PFSK-1 (cell line): Measurements from ENCODE around the gene GALNT18.

Experiments used
- FOXP2 ChIP-seq: optimal IDR thresholded peaks from 2 replicates; pipeline ENCODE3; 2011; ENCODE audit warnings: borderline replicate concordance, control low read depth, inconsistent platforms; ENCODE audit not compliant: insufficient read depth; ENCODE audit errors: extremely low read length, extremely low read depth
- POLR2AphosphoS5 ChIP-seq: IDR thresholded peaks from 2 replicates; pipeline ENCODE4 v1.6.1; 2012; ENCODE audit warnings: low read depth, mild to moderate bottlenecking, control low read depth, low read length, moderate library complexity
- SIN3A ChIP-seq: IDR thresholded peaks from 2 replicates; pipeline ENCODE4 v1.6.1; 2012; ENCODE audit warnings: mild to moderate bottlenecking, low read length, moderate library complexity, borderline replicate concordance; ENCODE audit not compliant: insufficient read depth
- TAF1 ChIP-seq: IDR thresholded peaks from 2 replicates; pipeline ENCODE4 v1.6.1; 2012; ENCODE audit warnings: low read length, control low read depth, borderline replicate concordance; ENCODE audit not compliant: insufficient read depth
- TF ChIP-seq, protein P1 (sequence below), 2 experiments: IDR thresholded peaks; 2 replicates each; pipeline versions ENCODE4 v1.6.1 to v1.8.0; 2011 to 2012; ENCODE audit warnings: low read depth in 2 of 2, low read length in 2 of 2, control low read depth in 1 of 2, inconsistent platforms in 1 of 2, mild to moderate bottlenecking in 1 of 2, moderate library complexity in 1 of 2; ENCODE audit not compliant: insufficient read depth in 1 of 2

DNA sequence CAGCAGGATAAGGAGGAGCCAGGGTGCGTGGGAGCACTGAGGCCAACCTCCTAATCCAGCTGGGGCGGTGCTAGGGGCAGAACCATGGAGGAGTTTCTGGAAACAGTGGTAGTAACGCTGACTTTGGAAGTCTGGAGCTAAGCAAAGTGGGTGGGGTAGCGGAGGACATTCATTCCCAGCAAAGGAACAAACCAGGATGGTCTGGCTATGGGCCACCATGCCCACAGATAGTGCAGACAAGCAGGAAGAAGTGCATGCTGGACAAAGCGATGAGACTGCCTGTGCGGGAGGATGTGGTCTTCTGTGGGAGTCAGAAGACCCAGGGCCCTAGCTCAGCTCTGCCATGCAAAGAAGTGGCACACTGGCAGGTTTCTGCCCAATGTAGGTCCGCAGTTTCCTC is 197.1 kb downstream of the GALNT18 start:
- TF ChIP-seq POLR2AphosphoS5 (no peak), TAF1 (no peak), SIN3A (no peak), FOXP2 (no peak)
- TF ChIP-seq, protein P1, sequence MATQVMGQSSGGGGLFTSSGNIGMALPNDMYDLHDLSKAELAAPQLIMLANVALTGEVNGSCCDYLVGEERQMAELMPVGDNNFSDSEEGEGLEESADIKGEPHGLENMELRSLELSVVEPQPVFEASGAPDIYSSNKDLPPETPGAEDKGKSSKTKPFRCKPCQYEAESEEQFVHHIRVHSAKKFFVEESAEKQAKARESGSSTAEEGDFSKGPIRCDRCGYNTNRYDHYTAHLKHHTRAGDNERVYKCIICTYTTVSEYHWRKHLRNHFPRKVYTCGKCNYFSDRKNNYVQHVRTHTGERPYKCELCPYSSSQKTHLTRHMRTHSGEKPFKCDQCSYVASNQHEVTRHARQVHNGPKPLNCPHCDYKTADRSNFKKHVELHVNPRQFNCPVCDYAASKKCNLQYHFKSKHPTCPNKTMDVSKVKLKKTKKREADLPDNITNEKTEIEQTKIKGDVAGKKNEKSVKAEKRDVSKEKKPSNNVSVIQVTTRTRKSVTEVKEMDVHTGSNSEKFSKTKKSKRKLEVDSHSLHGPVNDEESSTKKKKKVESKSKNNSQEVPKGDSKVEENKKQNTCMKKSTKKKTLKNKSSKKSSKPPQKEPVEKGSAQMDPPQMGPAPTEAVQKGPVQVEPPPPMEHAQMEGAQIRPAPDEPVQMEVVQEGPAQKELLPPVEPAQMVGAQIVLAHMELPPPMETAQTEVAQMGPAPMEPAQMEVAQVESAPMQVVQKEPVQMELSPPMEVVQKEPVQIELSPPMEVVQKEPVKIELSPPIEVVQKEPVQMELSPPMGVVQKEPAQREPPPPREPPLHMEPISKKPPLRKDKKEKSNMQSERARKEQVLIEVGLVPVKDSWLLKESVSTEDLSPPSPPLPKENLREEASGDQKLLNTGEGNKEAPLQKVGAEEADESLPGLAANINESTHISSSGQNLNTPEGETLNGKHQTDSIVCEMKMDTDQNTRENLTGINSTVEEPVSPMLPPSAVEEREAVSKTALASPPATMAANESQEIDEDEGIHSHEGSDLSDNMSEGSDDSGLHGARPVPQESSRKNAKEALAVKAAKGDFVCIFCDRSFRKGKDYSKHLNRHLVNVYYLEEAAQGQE (IDR thresholded peaks at IDR 0.05; ENCODE audit: insufficient read depth in 1 of 2, low read depth in 2 of 2, low read length in 2 of 2): no peak
